ENCODE results near the gene DCT.

Gene DCT

GRCh38 chr13:94455414-94455813 is 24.1 kb downstream of the DCT start:
- TF ChIP-seq, protein P1, sequence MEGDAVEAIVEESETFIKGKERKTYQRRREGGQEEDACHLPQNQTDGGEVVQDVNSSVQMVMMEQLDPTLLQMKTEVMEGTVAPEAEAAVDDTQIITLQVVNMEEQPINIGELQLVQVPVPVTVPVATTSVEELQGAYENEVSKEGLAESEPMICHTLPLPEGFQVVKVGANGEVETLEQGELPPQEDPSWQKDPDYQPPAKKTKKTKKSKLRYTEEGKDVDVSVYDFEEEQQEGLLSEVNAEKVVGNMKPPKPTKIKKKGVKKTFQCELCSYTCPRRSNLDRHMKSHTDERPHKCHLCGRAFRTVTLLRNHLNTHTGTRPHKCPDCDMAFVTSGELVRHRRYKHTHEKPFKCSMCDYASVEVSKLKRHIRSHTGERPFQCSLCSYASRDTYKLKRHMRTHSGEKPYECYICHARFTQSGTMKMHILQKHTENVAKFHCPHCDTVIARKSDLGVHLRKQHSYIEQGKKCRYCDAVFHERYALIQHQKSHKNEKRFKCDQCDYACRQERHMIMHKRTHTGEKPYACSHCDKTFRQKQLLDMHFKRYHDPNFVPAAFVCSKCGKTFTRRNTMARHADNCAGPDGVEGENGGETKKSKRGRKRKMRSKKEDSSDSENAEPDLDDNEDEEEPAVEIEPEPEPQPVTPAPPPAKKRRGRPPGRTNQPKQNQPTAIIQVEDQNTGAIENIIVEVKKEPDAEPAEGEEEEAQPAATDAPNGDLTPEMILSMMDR (conservative IDR thresholded peaks at IDR 0.05; ENCODE audit: low read depth, low read length) = no peak
- H3K4me3 ChIP-seq (ENCODE audit: low read length) = no peak overlapping the region
- no peak for DNase-seq (ENCODE audit: low read depth)

GRCh38 chr13:94454906-94455305 is 24.6 kb downstream of the DCT start:
- no peak for DNase-seq (ENCODE audit: low read depth)
- TF ChIP-seq, protein P1 (conservative IDR thresholded peaks at IDR 0.05; ENCODE audit: low read depth, low read length) = no peak

DNA sequence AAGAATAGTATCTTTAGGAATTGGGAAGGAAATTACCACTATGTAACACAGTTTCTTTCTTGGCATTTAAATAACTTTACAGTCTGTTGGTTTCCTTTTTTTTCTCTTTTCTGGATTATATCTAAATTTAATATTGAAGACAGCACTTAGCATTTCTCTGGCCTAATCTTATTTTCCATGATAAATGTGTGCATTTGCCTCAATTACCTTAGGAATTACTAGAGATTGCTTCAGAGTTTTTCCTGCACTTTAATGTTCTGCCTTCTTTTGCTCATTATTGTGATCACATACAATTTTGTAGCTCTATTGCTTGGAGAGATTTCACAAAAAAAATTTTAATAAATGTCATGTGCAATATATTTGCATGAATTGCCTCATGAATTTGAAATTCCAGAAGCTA is 25.1 kb downstream of the DCT start:
- H3K4me3 ChIP-seq (ENCODE audit: low read length) = no peak overlapping the region
- TF ChIP-seq, protein P1 (conservative IDR thresholded peaks at IDR 0.05; ENCODE audit: low read depth, low read length) = no peak
- no peak for DNase-seq (ENCODE audit: low read depth)

More at GRCh38 chr13:94454906-94455305, 24.6 kb downstream of the DCT start:
- no peak overlapping the region for H3K4me3 ChIP-seq (ENCODE audit: low read length)

GRCh38 chr13:94444826-94445225 is 34.7 kb downstream of the DCT start:
- no peak overlapping the region for H3K4me3 ChIP-seq (ENCODE audit: low read length)
- TF ChIP-seq, protein P1 (conservative IDR thresholded peaks at IDR 0.05; ENCODE audit: low read depth, low read length) = no peak
- DNase-seq (ENCODE audit: low read depth) = no peak

GRCh38 chr13:94435604-94436226 is 43.8 kb downstream of the DCT start:
- TF ChIP-seq, protein P1 (conservative IDR thresholded peaks at IDR 0.05; ENCODE audit: low read depth, low read length) = peak; percentile 61
- no peak overlapping the region for H3K4me3 ChIP-seq (ENCODE audit: low read length)
- peak; percentile 40 for DNase-seq (ENCODE audit: low read depth)

DNA sequence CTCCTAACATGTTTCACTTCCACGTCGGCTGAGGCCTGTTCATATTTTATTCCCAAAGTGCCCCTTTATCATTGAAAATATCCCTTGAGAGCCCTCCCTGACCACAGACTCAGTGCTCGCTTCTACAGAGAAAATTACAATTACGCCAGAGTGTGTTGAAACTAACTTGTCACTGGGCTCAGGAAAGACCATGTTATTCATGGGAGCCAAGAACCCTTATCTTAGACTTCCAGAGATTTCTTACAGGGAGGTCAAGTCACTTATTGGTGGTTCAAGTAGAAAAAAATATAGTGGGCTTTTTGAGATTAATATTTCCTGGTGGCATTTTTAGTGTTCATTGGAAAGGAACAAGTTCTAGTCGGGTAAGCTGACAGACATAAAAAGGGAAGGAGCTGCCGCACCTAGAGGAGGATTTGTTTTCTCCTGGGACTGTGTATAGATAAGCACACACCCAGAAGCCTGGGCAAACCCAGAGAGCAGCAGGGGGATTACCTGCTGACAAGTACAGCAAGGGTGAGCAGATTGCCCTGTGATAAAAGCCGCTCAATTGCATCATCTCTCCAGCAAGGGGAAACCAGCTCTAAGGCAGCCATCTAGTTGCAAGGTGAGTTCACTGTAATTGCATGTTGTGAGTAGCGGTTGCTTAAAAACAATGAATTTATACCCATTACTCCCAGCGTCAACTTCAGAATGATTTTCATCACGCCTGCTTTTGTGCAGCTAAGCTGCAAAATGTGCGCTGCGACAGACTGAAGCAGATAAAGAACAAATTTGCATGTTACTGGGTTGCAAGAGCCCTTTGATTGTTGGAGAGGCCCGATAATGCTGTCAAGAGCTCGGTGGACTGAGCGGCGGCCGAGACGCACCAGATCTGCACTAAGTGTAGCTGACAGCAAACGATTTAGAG is 46.2 kb downstream of the DCT start:
- TF ChIP-seq, protein P1 (conservative IDR thresholded peaks at IDR 0.05; ENCODE audit: low read depth, low read length) = no peak
- H3K4me3 ChIP-seq (ENCODE audit: low read length) = peak overlapping the region; percentile 33
- no peak for DNase-seq (ENCODE audit: low read depth)

All from retinal pigment epithelial cell (primary cell).